COLO668 (cell line): ENCODE measurements around the gene FAM193A.

ENCODE experiments used
- DNase-seq: peaks from one replicate; lab custom pipeline; 2025; ENCODE audit not compliant: unreplicated experiment; lab: John Stamatoyannopoulos, UW

Gene FAM193A, protein sequence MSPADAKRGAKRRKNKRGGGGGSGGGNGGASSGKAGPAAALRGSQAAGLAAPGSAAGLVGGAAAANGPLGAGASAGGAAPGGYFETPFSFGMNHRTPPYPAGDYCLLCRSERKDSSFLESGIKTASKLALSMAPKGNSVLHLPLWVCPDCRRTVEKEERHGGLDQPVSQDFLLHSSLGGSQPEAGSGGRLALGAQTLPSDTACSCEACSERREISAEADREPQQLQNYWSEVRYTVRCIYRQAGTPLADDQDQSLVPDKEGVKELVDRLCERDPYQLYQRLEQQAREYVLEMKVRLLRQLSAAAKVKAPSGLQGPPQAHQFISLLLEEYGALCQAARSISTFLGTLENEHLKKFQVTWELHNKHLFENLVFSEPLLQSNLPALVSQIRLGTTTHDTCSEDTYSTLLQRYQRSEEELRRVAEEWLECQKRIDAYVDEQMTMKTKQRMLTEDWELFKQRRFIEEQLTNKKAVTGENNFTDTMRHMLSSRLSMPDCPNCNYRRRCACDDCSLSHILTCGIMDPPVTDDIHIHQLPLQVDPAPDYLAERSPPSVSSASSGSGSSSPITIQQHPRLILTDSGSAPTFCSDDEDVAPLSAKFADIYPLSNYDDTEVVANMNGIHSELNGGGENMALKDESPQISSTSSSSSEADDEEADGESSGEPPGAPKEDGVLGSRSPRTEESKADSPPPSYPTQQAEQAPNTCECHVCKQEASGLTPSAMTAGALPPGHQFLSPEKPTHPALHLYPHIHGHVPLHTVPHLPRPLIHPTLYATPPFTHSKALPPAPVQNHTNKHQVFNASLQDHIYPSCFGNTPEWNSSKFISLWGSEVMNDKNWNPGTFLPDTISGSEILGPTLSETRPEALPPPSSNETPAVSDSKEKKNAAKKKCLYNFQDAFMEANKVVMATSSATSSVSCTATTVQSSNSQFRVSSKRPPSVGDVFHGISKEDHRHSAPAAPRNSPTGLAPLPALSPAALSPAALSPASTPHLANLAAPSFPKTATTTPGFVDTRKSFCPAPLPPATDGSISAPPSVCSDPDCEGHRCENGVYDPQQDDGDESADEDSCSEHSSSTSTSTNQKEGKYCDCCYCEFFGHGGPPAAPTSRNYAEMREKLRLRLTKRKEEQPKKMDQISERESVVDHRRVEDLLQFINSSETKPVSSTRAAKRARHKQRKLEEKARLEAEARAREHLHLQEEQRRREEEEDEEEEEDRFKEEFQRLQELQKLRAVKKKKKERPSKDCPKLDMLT (N-terminal part only)

DNA sequence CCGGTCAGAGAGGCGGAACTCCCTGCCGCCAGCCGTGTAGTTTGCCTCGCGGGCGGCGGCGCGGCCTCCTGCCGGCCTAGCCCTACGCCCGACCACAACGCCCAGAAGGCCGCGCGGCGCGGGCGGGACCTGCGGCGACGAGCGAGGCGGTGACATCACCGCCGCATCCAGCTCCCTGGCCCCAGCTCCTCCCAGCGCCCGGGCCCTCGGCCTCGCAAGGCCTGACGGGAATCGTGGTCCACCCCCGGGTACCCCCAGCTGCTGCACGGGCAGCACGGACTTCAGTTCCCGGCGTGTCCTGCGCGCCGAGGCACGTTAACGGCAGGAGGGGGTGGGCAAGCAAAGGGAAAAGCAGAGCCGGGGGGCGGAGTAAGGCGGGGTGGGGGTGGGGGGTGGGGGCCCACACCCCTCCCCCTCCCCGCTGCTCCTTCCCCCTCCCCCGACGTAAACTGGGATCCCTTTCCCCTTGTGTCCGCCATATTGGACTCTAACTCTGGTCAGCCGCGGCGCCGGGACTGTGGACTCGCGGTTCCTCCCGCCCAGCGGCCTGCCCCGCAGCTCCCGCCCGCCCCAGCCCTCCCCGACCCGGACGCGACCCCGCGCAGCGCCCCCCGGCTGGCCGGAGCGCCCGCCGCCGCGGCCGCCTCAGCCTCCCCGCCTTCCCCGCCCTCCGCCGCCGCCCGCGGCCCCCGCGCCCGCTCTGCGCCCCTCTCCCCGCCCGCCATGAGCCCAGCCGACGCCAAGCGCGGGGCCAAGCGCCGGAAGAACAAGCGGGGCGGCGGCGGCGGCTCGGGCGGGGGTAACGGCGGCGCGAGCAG, at the start of gene FAM193A:
Gene FAM193A (plus strand): TSS at position 455 of the 818 bp plus-strand sequence. CDS start 269 bp downstream, at position 724.
- peak; percentile 99 for DNase-seq

DNA sequence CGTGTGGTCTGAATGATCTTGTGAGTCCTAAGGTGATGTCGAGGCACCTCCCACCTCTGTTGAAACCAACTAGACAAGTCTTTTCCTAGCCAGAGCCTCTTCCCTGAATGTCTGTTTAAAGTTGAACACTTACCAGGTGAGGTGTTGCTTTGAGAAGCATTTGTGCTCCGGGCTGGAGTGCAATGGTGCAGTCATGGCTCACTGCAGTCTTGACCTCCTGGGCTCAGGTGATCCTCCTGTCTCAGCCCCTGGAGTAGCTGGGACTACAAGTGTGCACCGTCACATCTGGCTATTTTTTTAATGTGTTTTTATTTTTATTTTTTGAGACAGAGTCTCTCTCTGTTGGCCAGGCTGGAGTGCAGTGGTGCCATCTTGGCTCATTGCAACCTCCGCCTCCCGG, 49.5 kb upstream of the FAM193A start:
- DNase-seq = no peak

DNA sequence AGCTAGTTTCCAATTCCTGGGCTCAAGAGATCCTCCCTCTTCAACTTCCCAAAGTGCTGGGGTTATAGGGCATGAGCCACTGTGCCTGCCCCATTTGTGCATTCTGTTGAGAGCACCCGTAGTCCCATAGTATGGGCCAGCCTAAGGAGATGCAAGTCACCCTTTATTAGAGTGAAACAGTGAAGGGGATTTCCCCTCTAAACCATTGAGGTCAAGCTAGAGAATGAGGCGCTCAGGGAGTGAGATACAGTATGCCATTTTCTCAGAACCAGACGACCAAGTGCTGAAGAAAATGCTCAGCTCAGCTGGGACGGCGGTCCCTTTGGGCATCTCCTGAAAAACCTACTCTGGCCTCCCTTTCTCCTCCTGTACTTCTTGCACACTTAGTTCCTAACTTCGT, 48.8 kb upstream of the FAM193A start:
- no peak for DNase-seq

DNA sequence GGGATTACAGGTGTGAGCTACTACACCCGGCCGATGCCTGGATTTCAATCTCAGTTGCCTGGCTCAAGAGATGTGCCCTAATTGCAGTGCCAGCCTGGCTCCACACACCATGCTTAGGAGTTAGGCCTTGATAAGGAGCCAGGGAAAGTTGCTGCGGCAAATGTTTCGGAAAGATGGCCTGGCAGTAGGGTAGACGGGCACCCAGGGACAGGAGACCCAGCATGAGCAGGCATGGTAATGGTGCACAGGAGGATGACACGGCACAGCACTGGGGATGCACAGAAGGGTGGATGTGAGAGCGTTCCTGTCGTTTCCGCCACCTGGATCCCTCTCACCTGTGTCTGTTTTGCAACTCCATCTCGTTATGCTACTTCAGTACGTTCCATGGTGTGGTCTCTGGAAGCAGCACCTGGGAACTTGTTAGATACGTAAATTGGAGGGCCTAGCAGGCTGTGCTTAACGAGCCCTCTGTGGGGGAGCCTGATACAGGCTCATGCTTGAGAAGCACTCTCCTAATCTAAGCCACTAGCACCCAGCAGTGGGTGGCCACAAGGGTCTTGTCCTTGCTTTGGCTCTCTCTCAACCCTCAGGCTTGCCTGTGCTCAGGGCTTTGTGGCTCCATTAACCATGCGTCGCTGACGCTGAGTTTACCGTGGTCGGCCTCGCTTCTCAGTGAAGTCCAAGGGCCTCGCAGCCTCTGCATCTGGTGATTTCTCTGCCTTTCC, 47.2 kb upstream of the FAM193A start:
- no peak for DNase-seq

DNA sequence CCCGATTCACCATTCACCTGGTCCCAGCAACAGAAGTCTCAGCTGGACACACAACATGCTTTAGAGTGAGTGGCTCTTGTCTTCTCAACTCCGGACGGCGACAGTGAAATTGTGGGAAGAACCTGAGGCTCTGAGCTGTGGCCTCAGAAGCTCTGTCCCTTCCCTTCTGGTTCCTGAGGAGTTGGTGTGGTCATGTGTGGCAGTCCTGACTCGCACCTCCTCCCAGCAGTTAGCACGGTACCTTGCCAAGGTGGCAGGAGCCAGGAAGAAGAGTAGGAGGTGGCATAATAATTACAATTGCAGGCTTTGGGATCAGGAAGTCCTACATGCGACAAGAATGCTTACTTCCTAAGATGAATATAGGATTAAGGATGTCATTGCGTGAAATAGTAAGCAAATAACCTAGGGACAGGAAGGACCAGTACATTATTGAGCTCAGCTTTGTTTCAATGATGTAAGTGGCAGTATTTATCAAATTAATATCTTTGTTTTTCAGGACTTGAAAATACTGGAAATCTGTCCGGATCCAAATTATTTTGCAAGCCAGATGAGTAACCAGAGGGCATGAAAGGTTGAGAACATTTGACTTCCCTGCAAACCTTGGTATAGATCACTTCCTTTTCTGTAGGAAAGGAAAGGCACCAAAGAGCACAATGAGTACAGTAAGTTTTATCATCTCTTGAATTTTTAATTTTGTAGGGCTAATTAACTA, 46.5 kb upstream of the FAM193A start:
- DNase-seq = no peak

DNA sequence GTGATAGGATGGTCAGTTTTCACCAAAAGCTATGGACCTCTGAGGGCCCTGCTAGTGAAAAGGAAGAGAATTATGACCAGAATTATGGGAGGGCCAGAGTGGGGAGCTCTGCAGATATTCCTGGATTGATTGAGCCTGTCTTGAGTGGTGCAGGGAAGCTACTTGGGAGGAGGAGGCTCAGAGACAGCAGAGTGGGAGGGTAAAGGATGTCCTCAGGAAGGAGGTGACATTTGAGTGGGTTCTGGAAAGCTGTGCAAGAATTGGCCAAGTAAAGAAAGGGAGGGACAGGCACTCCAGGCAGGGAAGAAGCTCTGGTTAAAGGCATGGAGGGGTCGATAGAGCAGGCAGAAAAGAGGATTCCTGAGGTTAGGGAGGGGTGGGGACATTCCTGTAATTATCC, 43.5 kb upstream of the FAM193A start:
- DNase-seq = no peak

DNA sequence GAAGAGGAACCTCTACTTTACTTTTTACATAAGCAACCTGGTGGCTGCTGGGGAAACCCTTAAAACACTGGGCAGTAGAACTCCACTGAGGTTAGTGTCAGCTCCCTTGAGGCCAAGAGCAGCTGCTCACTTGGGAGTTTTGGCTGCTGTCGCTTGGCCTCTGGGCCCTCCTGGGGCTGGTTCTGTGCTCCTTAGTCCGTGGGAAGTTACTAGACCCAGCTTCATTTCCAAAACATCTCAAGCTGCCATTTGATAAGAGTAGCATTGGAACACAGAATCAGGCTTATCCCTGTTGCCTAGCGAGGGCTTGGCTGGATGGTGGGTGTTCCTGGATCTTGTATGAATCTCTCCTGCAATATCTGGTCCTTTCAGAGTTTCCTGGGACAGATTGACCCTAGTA, 41.5 kb upstream of the FAM193A start:
- DNase-seq = no peak

DNA sequence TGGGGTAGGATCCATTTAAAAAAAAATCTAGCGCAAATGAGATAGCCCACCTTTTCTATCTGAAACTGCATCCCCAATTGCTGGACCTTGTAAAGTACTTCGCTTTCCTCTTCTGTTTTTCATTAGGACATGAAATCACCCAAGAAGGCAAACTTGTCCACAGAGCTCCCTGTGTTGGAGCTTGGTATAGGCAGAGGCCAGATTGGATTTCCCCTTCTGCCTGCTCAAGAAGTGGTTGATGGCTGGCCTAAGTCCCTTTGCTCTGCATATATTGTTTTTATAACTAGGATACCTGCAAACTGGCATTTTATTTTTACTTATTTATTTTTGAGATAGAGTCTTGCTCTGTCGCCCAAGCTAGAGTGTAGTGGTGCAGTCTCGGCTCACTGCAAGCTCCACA, 39.1 kb upstream of the FAM193A start:
- DNase-seq = no peak

DNA sequence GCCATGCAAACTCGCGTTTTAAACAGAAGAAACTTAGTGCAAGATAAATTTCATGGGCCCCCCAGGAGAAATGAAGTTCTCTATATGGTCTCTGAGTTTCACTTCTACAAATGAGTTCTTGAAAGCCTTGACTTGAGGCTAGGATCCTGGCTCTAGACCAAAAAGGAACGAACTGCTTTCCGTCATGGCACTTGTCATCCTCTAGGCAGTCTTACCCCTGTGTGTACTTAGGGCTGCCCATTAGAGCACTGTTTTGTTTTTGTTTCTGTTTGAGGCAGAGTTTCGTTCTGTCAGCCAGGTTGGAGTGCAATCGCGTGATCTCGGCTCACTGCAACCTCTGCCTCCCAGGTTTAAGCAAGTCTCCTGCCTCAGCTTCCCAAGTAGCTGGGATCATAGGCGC, 38.5 kb upstream of the FAM193A start:
- DNase-seq = no peak

DNA sequence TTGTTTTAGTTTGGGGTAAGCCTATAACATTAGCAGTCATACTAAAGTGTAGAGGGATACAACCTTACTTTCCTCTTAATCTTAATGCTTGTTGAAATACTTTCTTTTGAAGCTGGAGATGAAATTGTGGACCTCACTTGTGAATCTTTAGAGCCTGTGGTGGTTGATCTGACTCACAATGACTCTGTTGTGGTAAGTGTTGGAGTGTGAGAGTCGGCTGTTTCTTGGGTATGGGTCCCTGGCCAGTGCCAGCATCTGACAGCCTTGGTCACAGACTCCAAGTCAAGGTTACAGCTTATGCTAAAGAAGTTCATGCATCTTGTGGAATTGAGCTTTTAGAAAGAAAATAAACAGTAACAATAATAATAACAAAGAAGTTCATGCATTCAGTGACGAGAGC, 35.9 kb upstream of the FAM193A start:
- no peak for DNase-seq

DNA sequence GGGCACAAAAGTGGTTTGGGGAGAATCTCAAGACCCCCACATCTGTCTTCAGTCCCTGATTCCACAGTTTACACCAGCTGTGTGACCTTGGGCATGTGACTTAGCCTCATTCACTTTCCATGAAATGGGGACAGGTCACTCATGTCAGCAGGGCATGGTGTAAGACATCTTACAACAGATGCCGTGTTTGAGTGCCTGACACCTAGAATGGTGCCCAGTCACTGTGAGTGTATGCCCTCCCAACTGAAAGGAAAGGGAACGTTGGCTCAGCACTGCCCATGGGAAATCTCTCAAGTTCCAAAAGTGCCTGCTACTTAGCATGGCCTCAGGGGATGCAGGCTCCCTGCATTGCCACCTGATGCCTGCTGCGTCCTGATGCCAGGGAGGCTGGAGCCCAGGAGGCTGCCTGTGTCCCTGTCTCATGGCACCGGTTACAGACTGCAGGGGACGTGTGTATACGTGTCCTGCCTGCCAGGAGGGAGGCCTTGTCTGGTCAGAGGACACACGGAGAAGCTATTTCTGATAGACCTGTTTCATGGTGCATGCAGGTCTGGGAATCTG, 35.3 kb upstream of the FAM193A start:
- no peak for DNase-seq

DNA sequence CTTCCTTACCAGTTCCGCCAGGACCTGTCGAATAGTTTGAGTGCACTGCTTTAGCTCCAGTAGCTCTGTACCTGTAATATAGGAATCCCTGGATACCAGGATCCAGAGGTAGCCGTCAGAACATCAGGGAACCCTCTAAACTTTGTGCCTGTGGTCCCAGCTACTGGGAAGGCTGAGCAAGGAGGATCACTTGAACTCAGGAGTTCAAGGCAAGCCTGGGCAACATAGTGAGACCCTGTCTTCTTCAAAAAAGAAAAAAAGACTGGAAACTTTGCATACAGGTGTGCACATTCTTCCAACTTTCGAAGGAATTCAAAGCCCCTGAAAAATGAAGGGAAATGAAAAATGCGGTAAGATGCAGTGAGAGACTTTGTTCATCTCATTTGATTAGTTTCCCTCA, 32.6 kb upstream of the FAM193A start:
- no peak for DNase-seq

DNA sequence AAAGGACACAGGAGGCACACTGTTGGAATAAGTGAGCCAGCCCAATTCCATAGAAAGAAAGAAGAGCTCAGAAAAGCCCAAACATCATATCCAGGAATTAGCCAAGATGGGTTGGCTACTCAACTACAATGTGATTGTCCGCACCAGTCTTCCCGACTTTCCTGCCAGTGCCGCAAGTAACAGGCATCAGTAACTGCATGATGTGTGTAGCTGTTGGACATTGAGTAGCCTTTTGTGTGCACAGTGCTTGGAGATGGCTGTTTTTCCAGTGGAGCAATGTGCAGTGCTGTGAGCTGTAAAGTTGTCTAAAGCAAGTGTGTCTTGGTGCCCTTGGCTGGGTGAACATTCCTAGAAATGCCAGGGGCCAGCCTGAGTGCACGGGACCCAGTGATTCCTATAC, 29.2 kb upstream of the FAM193A start:
- no peak for DNase-seq

DNA sequence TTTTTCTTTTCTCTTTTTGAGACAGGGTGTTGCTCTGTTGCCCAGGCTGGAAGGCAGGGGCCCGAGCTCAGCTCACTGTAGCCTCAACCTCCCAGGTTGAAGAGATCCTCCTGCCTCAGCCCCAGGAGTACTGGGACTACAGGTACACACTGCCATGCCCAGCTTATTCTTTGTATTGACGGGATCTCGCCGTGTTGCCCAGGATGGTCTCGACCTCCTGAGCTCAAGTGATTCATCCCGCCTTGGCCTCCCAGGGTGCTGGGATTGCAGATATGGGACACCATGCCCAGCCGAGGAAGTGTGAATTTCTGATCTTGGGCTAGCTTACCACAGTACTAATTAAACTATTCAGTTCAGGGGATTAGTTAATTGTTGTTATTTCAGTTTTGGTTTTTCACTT, 28.6 kb upstream of the FAM193A start:
- DNase-seq = no peak

DNA sequence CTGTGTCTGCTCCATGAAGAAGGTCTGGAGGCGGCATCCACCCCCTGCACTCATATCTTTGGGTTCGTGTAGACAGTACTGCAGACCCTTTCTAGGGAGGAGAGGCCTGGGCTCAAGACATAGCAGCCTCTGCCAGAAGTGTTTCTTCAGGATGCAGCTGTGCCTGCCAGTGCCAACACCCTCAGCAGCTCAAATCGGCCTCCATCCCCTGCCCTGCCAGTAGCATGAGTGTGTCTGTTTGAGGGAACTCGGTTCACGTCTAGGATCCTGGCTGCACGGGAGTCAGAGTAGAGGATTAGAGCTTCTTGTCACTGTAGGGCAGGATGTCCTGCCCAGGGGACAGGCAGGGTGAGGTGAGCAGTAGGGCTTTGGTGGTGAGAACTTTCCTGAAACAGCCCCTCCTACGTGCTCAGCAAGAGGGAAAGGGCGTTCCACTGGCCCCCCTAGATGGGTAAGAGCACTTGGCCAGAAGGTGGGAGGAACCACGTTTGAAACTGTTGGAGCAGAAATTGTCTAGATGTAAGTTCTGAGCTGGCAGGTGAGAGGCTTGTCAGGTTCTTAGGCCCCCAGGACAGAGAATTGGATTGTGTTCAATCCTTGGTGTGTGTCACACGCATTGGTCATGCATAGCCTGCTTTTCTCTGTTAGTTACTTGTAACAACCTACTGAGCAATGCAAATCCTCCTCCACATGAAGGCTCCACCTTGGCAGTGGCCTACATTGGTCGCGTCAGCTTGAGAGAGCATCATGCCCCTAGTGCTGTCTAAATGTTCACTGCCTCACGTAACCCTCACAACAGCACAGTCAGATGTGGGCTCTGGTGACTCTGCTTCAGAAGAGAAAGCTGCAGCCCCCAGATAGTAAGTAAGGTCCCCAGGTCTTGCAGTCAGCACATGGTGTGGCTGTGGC, 25.8 kb upstream of the FAM193A start:
- no peak for DNase-seq

DNA sequence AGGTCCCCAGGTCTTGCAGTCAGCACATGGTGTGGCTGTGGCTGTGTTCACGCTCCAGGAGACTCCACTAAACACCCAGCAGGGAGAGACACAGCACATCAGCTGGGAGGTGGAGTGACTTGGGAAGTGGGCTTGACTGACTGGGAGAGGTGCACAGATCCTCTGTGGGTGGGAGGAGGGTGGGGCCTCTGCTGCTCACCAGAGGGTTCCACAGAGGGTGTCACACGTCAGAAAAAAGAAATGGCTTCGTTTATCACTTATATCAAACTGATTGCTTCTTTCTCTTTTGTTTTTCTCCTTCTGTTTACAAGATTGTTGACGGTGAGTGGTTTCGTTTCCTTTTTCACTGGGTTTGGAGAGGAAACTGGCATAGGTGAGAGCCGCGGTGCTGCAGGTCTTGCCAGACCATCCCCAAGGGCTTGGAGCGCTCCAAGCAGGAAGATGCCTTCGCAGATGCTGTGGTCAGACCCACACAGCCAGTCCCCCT, 24.8 kb upstream of the FAM193A start:
- no peak for DNase-seq

DNA sequence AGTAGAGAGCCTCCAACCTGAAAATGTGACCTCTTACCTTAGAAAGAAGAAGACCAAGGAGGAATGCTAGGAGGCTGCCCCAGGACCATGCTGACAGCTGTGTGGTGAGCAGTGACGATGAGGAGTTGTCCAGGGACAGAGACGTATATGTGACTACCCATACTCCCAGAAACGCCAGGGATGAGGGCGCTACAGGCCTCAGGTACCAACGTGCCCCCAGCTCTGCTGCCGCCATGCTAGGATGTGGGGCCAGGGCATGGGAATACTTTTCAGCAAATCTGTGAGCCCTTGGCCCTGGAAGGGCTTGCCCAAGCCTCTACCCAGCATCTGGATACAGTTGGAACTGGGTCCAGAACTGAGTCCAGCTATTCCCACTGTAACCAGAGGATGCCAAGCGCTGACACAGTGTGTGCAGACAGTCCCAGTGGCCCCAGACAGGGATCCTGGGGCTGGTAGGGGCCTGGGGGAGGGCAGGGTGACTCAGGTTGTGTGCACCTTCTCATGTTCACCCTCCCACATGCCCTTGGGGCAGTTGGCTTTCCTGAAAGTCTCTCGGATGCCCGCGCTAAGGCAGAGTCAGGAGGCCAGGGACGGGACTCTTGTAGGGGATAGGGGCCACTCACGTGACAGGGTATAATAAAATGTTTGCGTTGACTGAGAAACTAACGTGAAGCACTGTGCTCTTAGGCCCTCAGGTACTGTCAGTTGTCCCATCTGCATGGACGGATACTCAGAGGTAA, 23.9 kb upstream of the FAM193A start:
- no peak for DNase-seq
